WTC11 (cell line): ENCODE results near the gene CDKL5.

Experiments
- CREB1 ChIP-seq: sonication (generic); formaldehyde crosslinking; IDR thresholded peaks from 2 replicates; pipeline ENCODE4 v1.8.0; 2023; ENCODE audit warnings: mild to moderate bottlenecking, missing genetic modification reagents
- EMX1 ChIP-seq: fragments of 250-450 bp; sonication (Bioruptor Pico); IDR thresholded peaks from 2 replicates; pipeline ENCODE4 v1.8.0; 2021; ENCODE audit warnings: mild to moderate bottlenecking
- ESRRA ChIP-seq: sonication (generic); formaldehyde crosslinking; IDR thresholded peaks from 2 replicates; pipeline ENCODE4 v1.8.1; 2022; ENCODE audit warnings: mild to moderate bottlenecking, missing genetic modification reagents, borderline replicate concordance
- FOXJ3 ChIP-seq: sonication (generic); formaldehyde crosslinking; IDR thresholded peaks from 2 replicates; pipeline ENCODE4 v1.9.0; 2021; ENCODE audit warnings: missing genetic modification reagents, mild to moderate bottlenecking, borderline replicate concordance
- TEAD4 ChIP-seq: sonication (generic); formaldehyde crosslinking; IDR thresholded peaks from 2 replicates; pipeline ENCODE4 v1.8.0; 2022; ENCODE audit warnings: mild to moderate bottlenecking, missing genetic modification reagents
- ZNF263 ChIP-seq: sonication (generic); formaldehyde crosslinking; IDR thresholded peaks from 2 replicates; pipeline ENCODE4 v1.8.1; 2022; ENCODE audit warnings: low read depth, mild to moderate bottlenecking, moderate library complexity, missing genetic modification reagents
- TF ChIP-seq, protein P1 (sequence below): fragments of 200-600 bp; IDR thresholded peaks from 2 replicates; pipeline ENCODE4 v1.8.0; 2022; ENCODE audit warnings: antibody characterized with exemption
- TF ChIP-seq, protein P2 (sequence below): sonication (generic); formaldehyde crosslinking; IDR thresholded peaks from 2 replicates; pipeline ENCODE4 v1.8.1; 2023; ENCODE audit warnings: mild to moderate bottlenecking, missing genetic modification reagents, moderate library complexity
- TF ChIP-seq, protein P3 (sequence below): sonication (generic); formaldehyde crosslinking; IDR thresholded peaks from 2 replicates; pipeline ENCODE4 v1.8.1; 2023; ENCODE audit warnings: mild to moderate bottlenecking, missing genetic modification reagents

DNA sequence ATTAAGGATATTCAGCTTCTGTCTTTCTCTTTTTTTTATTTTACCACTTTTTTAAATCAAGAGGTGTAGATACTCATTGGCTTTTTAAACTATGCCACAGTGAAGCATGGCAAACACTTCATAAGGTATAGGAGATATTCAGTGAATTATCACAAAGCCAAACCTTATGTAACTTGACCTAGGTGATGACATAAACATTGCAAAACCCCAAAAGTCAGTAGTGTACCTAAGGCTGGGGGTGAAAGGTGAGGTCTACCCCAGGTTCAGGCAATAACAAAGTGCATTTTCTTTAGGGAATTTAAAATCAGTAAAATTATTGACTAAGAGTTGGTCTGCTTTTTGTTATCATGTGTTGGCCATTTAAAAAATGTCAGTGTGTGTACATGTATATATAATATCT is 39.1 kb downstream of the CDKL5 start:
- TF ChIP-seq, protein P1, sequence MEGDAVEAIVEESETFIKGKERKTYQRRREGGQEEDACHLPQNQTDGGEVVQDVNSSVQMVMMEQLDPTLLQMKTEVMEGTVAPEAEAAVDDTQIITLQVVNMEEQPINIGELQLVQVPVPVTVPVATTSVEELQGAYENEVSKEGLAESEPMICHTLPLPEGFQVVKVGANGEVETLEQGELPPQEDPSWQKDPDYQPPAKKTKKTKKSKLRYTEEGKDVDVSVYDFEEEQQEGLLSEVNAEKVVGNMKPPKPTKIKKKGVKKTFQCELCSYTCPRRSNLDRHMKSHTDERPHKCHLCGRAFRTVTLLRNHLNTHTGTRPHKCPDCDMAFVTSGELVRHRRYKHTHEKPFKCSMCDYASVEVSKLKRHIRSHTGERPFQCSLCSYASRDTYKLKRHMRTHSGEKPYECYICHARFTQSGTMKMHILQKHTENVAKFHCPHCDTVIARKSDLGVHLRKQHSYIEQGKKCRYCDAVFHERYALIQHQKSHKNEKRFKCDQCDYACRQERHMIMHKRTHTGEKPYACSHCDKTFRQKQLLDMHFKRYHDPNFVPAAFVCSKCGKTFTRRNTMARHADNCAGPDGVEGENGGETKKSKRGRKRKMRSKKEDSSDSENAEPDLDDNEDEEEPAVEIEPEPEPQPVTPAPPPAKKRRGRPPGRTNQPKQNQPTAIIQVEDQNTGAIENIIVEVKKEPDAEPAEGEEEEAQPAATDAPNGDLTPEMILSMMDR: no peak
- TF ChIP-seq, protein P2, sequence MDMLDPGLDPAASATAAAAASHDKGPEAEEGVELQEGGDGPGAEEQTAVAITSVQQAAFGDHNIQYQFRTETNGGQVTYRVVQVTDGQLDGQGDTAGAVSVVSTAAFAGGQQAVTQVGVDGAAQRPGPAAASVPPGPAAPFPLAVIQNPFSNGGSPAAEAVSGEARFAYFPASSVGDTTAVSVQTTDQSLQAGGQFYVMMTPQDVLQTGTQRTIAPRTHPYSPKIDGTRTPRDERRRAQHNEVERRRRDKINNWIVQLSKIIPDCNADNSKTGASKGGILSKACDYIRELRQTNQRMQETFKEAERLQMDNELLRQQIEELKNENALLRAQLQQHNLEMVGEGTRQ (CRISPR knock-in tag): no peak
- TF ChIP-seq TEAD4 (CRISPR knock-in tag) (no peak), EMX1 (CRISPR knock-in tag) (no peak), FOXJ3 (CRISPR knock-in tag) (no peak), CREB1 (CRISPR knock-in tag) (no peak), ZNF263 (no peak), ESRRA (CRISPR knock-in tag) (no peak)
- TF ChIP-seq, protein P3, sequence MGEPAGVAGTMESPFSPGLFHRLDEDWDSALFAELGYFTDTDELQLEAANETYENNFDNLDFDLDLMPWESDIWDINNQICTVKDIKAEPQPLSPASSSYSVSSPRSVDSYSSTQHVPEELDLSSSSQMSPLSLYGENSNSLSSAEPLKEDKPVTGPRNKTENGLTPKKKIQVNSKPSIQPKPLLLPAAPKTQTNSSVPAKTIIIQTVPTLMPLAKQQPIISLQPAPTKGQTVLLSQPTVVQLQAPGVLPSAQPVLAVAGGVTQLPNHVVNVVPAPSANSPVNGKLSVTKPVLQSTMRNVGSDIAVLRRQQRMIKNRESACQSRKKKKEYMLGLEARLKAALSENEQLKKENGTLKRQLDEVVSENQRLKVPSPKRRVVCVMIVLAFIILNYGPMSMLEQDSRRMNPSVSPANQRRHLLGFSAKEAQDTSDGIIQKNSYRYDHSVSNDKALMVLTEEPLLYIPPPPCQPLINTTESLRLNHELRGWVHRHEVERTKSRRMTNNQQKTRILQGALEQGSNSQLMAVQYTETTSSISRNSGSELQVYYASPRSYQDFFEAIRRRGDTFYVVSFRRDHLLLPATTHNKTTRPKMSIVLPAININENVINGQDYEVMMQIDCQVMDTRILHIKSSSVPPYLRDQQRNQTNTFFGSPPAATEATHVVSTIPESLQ (CRISPR knock-in tag): no peak
